HEK293T (cell line): ENCODE measurements around the gene FAM43B.

ENCODE experiments used
- ARNT ChIP-seq: fragments of 450-650 bp; IDR thresholded peaks from 2 replicates; pipeline ENCODE4 v1.6.1; 2017; ENCODE audit warnings: mild to moderate bottlenecking
- BHLHE40 ChIP-seq: fragments of 450-650 bp; IDR thresholded peaks from 2 replicates; pipeline ENCODE4 v1.6.1; 2016; ENCODE audit warnings: mild to moderate bottlenecking, moderate library complexity, borderline replicate concordance
- CTBP1 ChIP-seq: fragments of 450-650 bp; IDR thresholded peaks from 2 replicates; pipeline ENCODE4 v1.6.1; 2016; ENCODE audit warnings: borderline replicate concordance
- ELF4 ChIP-seq: fragments of 450-650 bp; IDR thresholded peaks from 2 replicates; pipeline ENCODE4 v1.6.1; 2017; ENCODE audit warnings: antibody characterized with exemption
- FOXA1 ChIP-seq: fragments of 450-650 bp; IDR thresholded peaks from 2 replicates; pipeline ENCODE4 v1.6.1; 2016; ENCODE audit warnings: mild to moderate bottlenecking
- FOXK2 ChIP-seq: fragments of 450-650 bp; IDR thresholded peaks from 2 replicates; pipeline ENCODE4 v1.6.1; 2016; ENCODE audit warnings: mild to moderate bottlenecking
- FOXM1 ChIP-seq: fragments of 450-650 bp; IDR thresholded peaks from 2 replicates; pipeline ENCODE4 v1.6.1; 2017; ENCODE audit warnings: mild to moderate bottlenecking, borderline replicate concordance
- HDGF ChIP-seq: fragments of 450-650 bp; IDR thresholded peaks from 2 replicates; pipeline ENCODE4 v1.6.1; 2017; ENCODE audit warnings: antibody characterized with exemption, borderline replicate concordance
- L3MBTL2 ChIP-seq: fragments of 450-650 bp; conservative IDR thresholded peaks from 2 replicates; pipeline ENCODE4 v1.6.1; 2016; ENCODE audit warnings: mild to moderate bottlenecking
- NFRKB ChIP-seq: fragments of 450-650 bp; IDR thresholded peaks from 2 replicates; pipeline ENCODE4 v1.6.1; 2016; ENCODE audit warnings: mild to moderate bottlenecking, moderate library complexity
- SP1 ChIP-seq: fragments of 450-650 bp; IDR thresholded peaks from 2 replicates; pipeline ENCODE4 v1.6.1; 2017
- SUZ12 ChIP-seq: fragments of 450-650 bp; IDR thresholded peaks from 2 replicates; pipeline ENCODE4 v1.6.1; 2016; ENCODE audit warnings: mild to moderate bottlenecking
- TARDBP ChIP-seq: fragments of 450-650 bp; IDR thresholded peaks from 2 replicates; pipeline ENCODE4 v1.6.1; 2016
- ZNF384 ChIP-seq: fragments of 450-650 bp; IDR thresholded peaks from 2 replicates; pipeline ENCODE4 v1.6.1; 2016

GRCh38 chr1:20555758-20556120 is 3.4 kb downstream of the FAM43B start:
- TF ChIP-seq TARDBP (no peak), FOXM1 (no peak), CTBP1 (no peak), SUZ12 (no peak), SP1 (no peak), NFRKB (no peak), HDGF (no peak), BHLHE40 (no peak), FOXA1 (no peak), ZNF384 (no peak), ARNT (no peak), ELF4 (no peak), L3MBTL2 (no peak), FOXK2 (no peak)
